K562 (cell line): Measurements from ENCODE around the gene CD164. TPM values are rescaled to one million over a fixed set of nuclear protein-coding genes. Genes with fewer than 3 reads are reported as not detected.

ENCODE experiments used
- ETV6 ChIP-seq, 3 experiments: fragments of 150-350 bp in 1 of 3; sonication (generic) in 1 of 3; formaldehyde crosslinking in 1 of 3; IDR thresholded peaks; 2 replicates each; pipeline versions ENCODE4 v1.6.1 to v1.8.0; 2014 to 2022; ENCODE audit warnings: borderline replicate concordance in 2 of 3, low read depth in 2 of 3, antibody characterized with exemption in 1 of 3, low read length in 1 of 3, mild to moderate bottlenecking in 1 of 3, missing genetic modification reagents in 1 of 3
- PCBP2 ChIP-seq: fragments of 200-400 bp; formaldehyde crosslinking; IDR thresholded peaks from 2 replicates; pipeline ENCODE4 v1.6.1; 2018; ENCODE audit warnings: low read length, low read depth, mild to moderate bottlenecking, moderate library complexity; ENCODE audit not compliant: poor library complexity, severe bottlenecking
- polyA plus RNA-seq, 8 experiments: library from polyadenylated mRNA; depleted of rRNA in 4 of 8; stranded (reverse) in 5 of 8; unstranded in 3 of 8; fragments of >200 nt; fragmentation: Nextera tagmentation in 2 of 8; fragmentation: Illumina TruSeq in 1 of 8; extraction: Ambion mirVana in 2 of 8; extraction: Trizol in 1 of 8; gene quantifications; 2 replicates each; pipeline versions ENCODE4 v1.2.1 to v1.2.3, GENCODE V29; 2011 to 2014; ENCODE audit warnings: inconsistent platforms in 1 of 8, missing spikeins in 1 of 8
- total RNA-seq, 7 experiments: library from RNA; depleted of rRNA in 6 of 7; stranded (reverse); fragments of >200 nt in 6 of 7; fragmentation: Illumina TruSeq in 2 of 7; extraction: Trizol in 2 of 7; gene quantifications; 2 replicates each; pipeline versions ENCODE4 v1.2.1 to v1.2.3, GENCODE V29; 2011 to 2021; ENCODE audit warnings: low replicate concordance in 1 of 7
- TF ChIP-seq, protein P1 (sequence below): IDR thresholded peaks from 3 replicates; pipeline ENCODE4 v1.6.1; 2011; ENCODE audit warnings: borderline replicate concordance, mild to moderate bottlenecking, moderate library complexity; ENCODE audit not compliant: insufficient read length; ENCODE audit errors: extremely low read depth
- TF ChIP-seq, protein P2 (sequence below): fragments of 450-650 bp; formaldehyde crosslinking; IDR thresholded peaks from 2 replicates; pipeline ENCODE4 v1.4.0; 2020; ENCODE audit warnings: mild to moderate bottlenecking, moderate library complexity
- TF ChIP-seq, protein P3 (sequence below): fragments of 150-350 bp; IDR thresholded peaks from 2 replicates; pipeline ENCODE4 v1.6.1; 2014; ENCODE audit warnings: low read depth, mild to moderate bottlenecking, low read length, borderline replicate concordance

Gene CD164
- total and polyA plus RNA-seq, 9 of the 15 experiments (the other 6 are each of a cell fraction or from before 2014, with no cell fraction given): 79.5 to 317 (median 165) TPM

DNA sequence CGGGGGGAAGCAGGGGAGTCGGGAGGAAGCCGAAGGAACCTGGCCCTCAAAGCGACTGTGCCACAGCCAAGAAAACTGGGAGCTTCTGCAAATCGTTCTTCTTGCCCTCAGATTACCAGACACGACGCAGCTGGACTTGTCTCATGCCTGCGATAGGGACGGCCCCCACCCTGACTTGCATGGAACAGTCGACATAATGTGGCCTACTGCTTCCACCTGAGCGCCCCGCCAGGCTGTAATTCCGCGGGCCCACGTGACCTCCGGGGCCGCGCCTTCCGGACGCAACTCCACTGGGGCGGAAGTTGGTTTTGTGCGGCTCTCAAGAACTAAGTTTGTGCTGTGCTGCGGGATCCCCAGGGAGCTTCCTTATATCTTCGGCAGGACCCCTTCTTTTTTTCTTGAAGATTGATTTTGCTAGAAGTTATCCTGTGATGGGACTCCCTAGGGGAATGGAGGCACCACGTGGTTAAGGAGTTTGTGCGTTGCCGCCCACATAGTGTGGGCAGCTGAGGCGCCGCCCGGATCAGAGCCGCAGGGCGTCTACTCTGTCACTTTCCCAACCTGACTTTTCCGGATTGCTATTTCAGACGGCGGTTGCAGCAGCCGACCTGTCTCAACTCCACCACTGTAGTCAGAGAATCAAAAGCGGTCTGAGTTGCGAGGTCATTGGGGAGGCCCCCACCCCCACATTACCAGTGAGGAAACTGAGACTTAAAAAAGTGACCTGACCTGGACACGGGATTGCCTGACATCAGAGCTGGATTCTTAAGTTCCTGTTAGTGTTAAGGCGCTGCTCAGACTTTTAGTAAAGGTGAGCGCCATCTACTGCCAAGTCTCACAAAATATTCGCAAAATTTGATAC lies 540 bp upstream of the CD164 start (continued):
- TF ChIP-seq, protein P1, sequence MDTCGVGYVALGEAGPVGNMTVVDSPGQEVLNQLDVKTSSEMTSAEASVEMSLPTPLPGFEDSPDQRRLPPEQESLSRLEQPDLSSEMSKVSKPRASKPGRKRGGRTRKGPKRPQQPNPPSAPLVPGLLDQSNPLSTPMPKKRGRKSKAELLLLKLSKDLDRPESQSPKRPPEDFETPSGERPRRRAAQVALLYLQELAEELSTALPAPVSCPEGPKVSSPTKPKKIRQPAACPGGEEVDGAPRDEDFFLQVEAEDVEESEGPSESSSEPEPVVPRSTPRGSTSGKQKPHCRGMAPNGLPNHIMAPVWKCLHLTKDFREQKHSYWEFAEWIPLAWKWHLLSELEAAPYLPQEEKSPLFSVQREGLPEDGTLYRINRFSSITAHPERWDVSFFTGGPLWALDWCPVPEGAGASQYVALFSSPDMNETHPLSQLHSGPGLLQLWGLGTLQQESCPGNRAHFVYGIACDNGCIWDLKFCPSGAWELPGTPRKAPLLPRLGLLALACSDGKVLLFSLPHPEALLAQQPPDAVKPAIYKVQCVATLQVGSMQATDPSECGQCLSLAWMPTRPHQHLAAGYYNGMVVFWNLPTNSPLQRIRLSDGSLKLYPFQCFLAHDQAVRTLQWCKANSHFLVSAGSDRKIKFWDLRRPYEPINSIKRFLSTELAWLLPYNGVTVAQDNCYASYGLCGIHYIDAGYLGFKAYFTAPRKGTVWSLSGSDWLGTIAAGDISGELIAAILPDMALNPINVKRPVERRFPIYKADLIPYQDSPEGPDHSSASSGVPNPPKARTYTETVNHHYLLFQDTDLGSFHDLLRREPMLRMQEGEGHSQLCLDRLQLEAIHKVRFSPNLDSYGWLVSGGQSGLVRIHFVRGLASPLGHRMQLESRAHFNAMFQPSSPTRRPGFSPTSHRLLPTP: no peak
- TF ChIP-seq ETV6 (IDR thresholded peaks at IDR 0.05; ENCODE audit: borderline replicate concordance in 1 of 2, low read depth in 2 of 2, low read length in 1 of 2) (peak in 1 of 2 experiments; percentile 5; a peak in 1 of 4 replicates), ETV6 (CRISPR knock-in tag; IDR thresholded peaks at IDR 0.05; ENCODE audit: borderline replicate concordance) (no peak), PCBP2 (no peak)
- TF ChIP-seq, protein P2, sequence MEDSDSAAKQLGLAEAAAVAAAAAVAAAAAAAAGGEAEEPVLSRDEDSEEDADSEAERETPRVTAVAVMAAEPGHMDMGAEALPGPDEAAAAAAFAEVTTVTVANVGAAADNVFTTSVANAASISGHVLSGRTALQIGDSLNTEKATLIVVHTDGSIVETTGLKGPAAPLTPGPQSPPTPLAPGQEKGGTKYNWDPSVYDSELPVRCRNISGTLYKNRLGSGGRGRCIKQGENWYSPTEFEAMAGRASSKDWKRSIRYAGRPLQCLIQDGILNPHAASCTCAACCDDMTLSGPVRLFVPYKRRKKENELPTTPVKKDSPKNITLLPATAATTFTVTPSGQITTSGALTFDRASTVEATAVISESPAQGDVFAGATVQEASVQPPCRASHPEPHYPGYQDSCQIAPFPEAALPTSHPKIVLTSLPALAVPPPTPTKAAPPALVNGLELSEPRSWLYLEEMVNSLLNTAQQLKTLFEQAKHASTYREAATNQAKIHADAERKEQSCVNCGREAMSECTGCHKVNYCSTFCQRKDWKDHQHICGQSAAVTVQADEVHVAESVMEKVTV: peak; percentile 39; the same call in 1 of the 2 replicates
- TF ChIP-seq, protein P3, sequence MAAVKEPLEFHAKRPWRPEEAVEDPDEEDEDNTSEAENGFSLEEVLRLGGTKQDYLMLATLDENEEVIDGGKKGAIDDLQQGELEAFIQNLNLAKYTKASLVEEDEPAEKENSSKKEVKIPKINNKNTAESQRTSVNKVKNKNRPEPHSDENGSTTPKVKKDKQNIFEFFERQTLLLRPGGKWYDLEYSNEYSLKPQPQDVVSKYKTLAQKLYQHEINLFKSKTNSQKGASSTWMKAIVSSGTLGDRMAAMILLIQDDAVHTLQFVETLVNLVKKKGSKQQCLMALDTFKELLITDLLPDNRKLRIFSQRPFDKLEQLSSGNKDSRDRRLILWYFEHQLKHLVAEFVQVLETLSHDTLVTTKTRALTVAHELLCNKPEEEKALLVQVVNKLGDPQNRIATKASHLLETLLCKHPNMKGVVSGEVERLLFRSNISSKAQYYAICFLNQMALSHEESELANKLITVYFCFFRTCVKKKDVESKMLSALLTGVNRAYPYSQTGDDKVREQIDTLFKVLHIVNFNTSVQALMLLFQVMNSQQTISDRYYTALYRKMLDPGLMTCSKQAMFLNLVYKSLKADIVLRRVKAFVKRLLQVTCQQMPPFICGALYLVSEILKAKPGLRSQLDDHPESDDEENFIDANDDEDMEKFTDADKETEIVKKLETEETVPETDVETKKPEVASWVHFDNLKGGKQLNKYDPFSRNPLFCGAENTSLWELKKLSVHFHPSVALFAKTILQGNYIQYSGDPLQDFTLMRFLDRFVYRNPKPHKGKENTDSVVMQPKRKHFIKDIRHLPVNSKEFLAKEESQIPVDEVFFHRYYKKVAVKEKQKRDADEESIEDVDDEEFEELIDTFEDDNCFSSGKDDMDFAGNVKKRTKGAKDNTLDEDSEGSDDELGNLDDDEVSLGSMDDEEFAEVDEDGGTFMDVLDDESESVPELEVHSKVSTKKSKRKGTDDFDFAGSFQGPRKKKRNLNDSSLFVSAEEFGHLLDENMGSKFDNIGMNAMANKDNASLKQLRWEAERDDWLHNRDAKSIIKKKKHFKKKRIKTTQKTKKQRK: no peak; the same call in 1 of the 2 replicates
